Peyer's patch (tissue), 4 donors: ENCODE results near the gene TMEM72.

Source experiments
- POLR2A ChIP-seq, 2 donors: fragments of 450-650 bp; IDR thresholded peaks; one replicate each; pipeline ENCODE4 v1.5.1; 2017; ENCODE audit warnings: antibody characterized with exemption in 2 of 2, mild to moderate bottlenecking in 2 of 2, moderate library complexity in 2 of 2
- TF ChIP-seq, protein P1 (sequence below), 6 experiments: fragments of 450-650 bp in 4 of 6; fragments of 200-600 bp in 2 of 6; sonication (generic) in 1 of 6; IDR thresholded peaks; one replicate each; pipeline ENCODE4 v1.5.1; 2017 to 2019; ENCODE audit warnings: antibody characterized with exemption in 6 of 6, mild to moderate bottlenecking in 3 of 6, moderate library complexity in 1 of 6

DNA sequence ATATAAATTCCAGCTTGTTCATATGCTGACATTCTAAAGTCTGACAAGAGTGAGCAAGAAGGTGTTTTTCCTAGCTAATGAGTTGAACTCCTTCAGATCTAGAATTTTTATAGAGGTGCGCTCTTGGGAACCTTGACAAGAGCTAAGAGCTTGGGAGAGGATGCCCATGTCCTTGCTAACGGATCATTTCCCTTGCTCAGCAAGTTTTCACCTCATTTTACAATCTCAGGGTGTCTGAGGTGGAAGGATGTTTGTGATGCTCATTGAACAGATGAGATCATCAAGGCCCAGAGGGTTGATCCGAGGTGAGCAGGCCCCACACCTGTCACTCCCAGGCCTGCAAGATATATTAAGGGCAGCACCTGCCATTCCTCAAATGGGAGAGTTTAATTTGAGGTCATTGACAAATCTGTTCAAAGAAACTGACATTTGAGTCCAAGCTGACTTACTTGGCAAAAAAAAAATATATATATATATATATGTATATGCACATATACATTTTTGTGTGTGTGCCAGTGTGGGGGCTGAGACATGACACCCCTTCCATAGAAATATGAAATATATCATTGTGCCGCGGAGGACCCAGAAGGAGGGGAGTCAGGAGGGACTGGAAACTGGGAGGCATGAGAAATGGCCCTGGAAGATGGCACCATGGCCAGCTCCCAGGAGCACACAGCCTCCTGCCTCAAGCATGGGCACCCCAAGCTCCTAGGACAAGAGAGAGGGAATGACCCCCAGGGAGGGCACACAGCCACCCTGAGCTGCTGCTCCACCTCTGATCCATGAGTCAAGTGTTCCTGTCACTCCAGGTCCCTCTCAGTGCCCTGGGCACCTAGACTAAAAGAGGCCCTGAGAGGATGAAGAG is 17.3 kb upstream of the TMEM72 start:
- TF ChIP-seq, protein P1, sequence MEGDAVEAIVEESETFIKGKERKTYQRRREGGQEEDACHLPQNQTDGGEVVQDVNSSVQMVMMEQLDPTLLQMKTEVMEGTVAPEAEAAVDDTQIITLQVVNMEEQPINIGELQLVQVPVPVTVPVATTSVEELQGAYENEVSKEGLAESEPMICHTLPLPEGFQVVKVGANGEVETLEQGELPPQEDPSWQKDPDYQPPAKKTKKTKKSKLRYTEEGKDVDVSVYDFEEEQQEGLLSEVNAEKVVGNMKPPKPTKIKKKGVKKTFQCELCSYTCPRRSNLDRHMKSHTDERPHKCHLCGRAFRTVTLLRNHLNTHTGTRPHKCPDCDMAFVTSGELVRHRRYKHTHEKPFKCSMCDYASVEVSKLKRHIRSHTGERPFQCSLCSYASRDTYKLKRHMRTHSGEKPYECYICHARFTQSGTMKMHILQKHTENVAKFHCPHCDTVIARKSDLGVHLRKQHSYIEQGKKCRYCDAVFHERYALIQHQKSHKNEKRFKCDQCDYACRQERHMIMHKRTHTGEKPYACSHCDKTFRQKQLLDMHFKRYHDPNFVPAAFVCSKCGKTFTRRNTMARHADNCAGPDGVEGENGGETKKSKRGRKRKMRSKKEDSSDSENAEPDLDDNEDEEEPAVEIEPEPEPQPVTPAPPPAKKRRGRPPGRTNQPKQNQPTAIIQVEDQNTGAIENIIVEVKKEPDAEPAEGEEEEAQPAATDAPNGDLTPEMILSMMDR (IDR thresholded peaks at IDR 0.05): no peak
- no peak for TF ChIP-seq POLR2A (IDR thresholded peaks at IDR 0.05)
